Activated CD8-positive, alpha-beta memory T cell treated with anti-CD3 and anti-CD28 coated beads, Interleukin-2, amount 10 ng/mL, durations not matched to agents 7 days and 5 days (primary cell): Measurements from ENCODE around the gene SF3B1. TPM values are rescaled to one million over a fixed set of nuclear protein-coding genes. Genes with fewer than 3 reads are reported as not detected.

Experiments
- total RNA-seq, 2 experiments: library from RNA; stranded (reverse); gene quantifications; one replicate each; pipeline ENCODE4 v1.2.3, GENCODE V29; 2021

SF3B1 gene
- total RNA-seq, 2 experiments from 2014 or later = 266 to 298 TPM

Other genes starting within 250 kb of the SF3B1 start
- gene ANKRD44, start 124.2 kb downstream of the SF3B1 start, total RNA-seq = 100 to 1,000 TPM; 210 to 249 TPM
- gene COQ10B, start 18.5 kb upstream of the SF3B1 start, total RNA-seq = 10 to 100 TPM; 25.9 to 26.6 TPM
- gene HSPD1, start 64.8 kb upstream of the SF3B1 start, total RNA-seq = 100 to 1,000 TPM; 298 to 427 TPM
- 100 to 1,000 TPM; 149 to 170 TPM for gene HSPE1, start 65.4 kb upstream of the SF3B1 start, total RNA-seq
- gene MOB4, start 81.0 kb upstream of the SF3B1 start, total RNA-seq = 10 to 100 TPM; 18.0 to 24.5 TPM
- gene RFTN2, start 240.6 kb upstream of the SF3B1 start, total RNA-seq = not detected